Glomerular visceral epithelial cell (primary cell): Measurements from ENCODE around the gene GDF2.

Experiments used
- DNase-seq: peaks from one replicate; pipeline ENCODE4 v3.0.0-alpha.2; 2016; ENCODE audit errors: extremely low spot score

The GDF2 gene

GRCh38 chr10:47291682-47292081 is 30.6 kb upstream of the GDF2 start:
- no peak for DNase-seq

GRCh38 chr10:47294057-47294456 is 28.2 kb upstream of the GDF2 start:
- DNase-seq, result no peak

DNA sequence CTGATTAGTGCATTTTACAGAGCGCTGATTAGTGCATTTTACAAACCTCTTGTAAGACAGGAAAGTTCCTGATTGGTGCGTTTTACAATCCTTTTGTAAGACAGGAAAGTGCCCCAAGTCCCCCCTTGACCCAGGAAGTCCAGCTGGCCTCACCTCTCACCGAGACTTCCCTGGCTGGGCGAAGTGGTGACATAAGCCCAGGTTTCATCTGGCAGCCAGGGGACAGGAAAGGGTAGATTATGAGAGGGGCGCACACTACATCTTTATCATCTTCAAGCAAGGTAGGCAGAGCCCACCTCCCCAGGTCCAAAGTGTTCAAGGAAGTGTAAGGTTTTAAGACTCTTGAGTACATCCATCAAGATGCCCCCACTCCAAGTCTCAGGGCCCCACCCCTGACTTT is 27.8 kb upstream of the GDF2 start:
- DNase-seq, result no peak

- no peak for DNase-seq
Observed at GRCh38 chr10:47295411-47295810, 26.8 kb upstream of the GDF2 start.

DNA sequence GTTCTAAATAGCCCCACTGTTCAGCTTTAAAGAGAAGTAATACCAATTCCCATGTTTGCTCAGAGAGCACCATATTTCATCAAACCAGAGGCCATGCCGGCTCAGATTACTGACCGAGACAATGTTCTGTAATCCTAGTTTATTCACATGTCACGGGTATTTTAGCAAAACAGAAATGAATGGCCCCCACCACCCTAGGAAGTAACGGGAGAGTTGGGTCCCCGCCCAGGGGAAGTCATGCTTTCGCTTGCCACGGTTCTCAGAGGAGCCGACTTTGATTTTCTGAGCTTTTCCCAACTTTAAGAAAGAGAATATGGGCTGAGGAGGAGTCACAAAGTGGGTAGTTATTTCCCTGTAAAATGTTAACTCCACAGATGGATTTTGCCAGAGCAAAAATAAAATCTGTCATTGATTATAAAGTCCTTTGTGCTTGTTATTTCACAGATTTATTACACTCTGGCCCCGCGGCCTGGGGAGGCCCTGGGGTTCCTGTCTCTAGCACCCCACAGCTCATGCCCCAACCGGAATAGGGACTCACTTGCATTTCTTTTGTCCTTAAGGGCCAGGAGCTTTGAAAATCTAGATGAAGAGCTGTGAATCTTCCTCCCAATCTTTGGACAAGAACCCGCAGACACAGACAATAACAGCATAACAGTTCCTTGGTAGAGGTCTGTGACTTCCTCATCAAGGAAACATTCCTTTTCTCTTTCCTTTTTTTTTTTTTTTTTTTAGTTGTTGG is 25.9 kb upstream of the GDF2 start:
- DNase-seq, result no peak

- no peak for DNase-seq
Observed at GRCh38 chr10:47296941-47297340, 25.3 kb upstream of the GDF2 start.

GRCh38 chr10:47297866-47298540 is 24.3 kb upstream of the GDF2 start:
- no peak for DNase-seq

DNA sequence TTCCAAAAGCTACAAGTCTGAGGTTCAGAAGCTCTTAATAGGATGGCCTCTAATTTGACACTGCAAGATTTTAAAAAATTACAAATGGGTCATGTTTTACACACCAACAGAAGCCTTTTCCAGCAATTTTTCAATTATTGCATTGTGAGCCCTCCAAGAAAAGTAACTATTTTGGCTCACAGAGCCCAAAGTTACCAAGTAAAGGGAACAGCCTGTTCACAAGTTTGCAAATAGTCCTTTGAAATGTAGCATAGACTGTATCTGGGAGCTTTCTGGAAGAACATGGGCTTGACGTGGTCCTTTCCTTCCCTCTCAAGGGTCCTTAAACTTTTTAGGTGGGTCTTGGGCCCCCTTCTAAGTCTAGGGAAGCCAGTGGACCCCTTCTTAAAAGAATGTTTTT is 23.5 kb upstream of the GDF2 start:
- no peak for DNase-seq

DNA sequence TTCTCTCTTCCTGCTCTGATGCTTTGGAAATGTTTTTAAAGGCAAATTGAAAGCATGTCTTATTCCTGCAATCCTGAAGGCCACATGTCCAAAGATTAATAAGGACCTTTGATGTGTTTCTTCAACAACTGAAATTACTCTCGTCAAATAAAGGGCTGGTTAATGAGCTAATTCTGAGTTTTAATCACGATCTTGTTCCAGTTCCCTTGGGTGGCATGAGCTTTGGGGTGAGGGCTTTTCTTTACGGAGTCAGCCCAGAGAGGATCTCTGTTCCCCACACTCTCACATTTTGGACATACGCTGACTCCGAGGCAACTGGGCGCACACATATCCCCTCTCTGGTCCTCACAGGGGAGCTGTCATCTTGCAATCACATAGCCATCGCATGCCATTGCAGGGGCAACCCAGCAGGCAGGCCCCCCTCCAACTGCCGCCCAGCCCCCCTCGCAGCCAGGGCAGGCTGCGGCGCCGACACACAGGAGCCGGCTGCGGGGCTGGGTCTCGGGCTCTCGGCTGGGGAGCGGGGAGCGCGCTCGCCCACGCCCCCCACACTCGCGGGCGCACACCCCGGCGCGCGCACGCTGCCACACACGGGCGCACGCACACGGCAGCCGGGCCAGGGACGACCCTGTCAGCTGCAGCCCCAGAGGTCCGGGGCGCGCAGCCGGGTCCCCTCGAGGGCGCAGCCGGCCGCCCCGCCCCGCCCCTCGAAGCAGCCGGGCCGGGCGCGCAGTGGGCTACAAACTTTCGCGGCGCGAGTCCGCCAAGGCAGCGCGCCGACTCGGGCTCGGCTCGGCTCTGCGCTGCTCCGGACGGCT is 22.4 kb upstream of the GDF2 start, which contains the start of gene GDF10:
Gene GDF10, plus strand, starts transcription at position 587 of the 818 bp plus-strand sequence. CDS start 455 bp downstream, outside the sequence.
- DNase-seq, result no peak

- DNase-seq, result no peak
Observed at GRCh38 chr10:47300429-47300931, 21.8 kb upstream of the GDF2 start.

GRCh38 chr10:47301833-47302232 is 20.4 kb upstream of the GDF2 start:
- DNase-seq, result no peak

- DNase-seq, result no peak
Observed at GRCh38 chr10:47303105-47303504, 19.1 kb upstream of the GDF2 start.

- no peak for DNase-seq
Observed at GRCh38 chr10:47303866-47304265, 18.4 kb upstream of the GDF2 start.

- no peak for DNase-seq
Observed at GRCh38 chr10:47305566-47305965, 16.7 kb upstream of the GDF2 start.

DNA sequence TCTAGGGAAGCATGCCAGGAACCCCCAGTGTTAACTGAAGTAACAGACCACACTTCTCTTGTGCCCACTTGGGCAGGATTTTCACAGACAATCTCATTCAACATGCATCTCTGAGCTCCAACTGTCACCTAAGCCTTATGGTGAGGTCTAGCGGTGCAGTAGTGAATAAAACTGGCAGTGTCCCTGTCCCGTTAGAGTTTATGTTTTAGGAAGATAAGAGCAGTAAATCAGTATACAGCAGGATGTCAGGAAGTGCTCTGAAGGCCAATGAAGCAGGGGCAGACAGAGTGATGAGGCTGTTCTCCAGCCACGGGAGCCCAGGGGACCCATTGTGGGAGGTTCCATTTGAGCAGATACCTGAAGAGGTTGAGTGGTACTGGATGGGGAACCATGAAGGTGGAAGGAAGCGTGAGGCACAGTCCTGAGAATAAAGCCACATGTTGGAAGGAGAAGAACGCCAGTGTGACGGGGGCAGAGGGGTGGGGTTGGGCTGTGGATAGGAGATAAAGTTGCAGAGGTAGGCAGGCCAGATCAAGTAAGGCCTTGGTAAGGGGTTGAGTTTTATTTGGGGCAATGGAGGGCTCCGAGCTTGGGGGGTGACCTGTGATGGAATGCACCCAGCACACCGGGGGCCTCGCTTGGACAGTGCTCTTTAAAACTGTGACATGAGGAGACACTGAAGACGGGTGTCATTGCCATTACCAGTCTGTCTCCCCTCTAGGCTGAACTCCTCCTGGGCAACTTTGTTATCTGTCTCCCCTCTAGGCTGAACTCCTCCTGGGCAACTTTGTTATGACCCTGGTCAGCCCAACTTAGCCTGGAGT is 15.7 kb upstream of the GDF2 start:
- no peak for DNase-seq

DNA sequence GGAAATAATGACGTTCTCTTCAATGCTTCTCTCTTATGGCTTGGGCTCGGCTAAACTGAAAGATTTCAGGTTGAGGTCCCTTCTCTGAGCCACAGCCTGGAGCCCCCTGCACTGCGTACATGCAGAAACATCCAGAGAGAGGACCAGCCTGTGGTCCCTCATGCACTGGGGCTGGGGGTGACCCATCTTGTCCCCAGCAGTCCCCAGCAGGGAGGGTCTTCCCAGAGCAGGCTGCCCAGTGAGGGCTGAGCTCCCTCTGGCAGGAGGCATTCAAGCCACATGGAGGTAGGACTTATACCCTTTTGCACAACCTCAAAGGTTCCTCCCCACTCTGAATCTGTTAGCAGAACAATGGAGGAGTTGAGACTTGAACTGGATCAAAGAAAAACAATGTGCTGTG is 14.9 kb upstream of the GDF2 start:
- DNase-seq, result no peak

DNA sequence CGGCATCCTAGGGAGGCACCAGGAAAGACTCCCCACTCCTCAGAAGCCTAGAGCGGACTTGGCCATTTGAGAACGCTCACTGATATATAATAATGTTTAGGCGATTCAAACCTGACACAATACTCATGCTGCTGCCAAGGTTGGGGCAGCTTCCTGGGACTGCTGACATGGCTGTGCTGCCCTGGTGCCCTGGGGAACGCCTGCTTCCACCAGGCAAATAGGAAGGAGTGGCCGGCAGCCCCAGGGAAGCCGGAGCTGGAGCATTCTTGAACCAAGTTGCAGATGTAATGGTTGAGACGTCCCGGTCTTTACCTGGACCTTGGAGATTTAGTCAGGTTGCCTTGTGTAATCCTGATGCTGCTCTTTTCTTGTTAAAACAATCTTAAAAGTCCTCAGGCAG is 13.5 kb upstream of the GDF2 start:
- DNase-seq, result no peak

GRCh38 chr10:47309408-47310089 is 12.7 kb upstream of the GDF2 start:
- DNase-seq, result no peak

GRCh38 chr10:47310090-47310505 is 12.2 kb upstream of the GDF2 start:
- DNase-seq, result no peak

GRCh38 chr10:47311193-47311931 is 10.9 kb upstream of the GDF2 start:
- DNase-seq, result no peak
